SK-N-SH (cell line): ENCODE results near the gene THSD4. TPM values are rescaled to one million over a fixed set of nuclear protein-coding genes. Genes with fewer than 3 reads are reported as not detected.

ENCODE experiments used
- CTCF ChIA-PET: fragments of 300-600, 350-600 bp; formaldehyde crosslinking; extraction: SDS; loops from one replicate; lab custom pipeline; 2021; lab: Yijun Ruan, JAX
- POLR2A ChIA-PET: fragments of 350-600 bp; sonication (Branson Sonifier 250); formaldehyde crosslinking; extraction: SDS; loops from one replicate; lab custom pipeline; 2020; ENCODE audit warnings: antibody characterized with exemption, inconsistent platforms; lab: Yijun Ruan, JAX
- DNase-seq: peaks from one replicate; pipeline ENCODE4 v3.0.0; 2012
- H2AFZ ChIP-seq: fragments of 200-600 bp; sonication (generic); 2 replicates; pipeline ENCODE4 v1.8.1; 2016; ENCODE audit warnings: antibody characterized with exemption, mild to moderate bottlenecking, low read depth
- H3F3A ChIP-seq: fragments of 200-600 bp; sonication (generic); replicated peaks from 2 replicates; pipeline ENCODE3; 2016; ENCODE audit warnings: antibody characterized with exemption, mild to moderate bottlenecking; ENCODE audit not compliant: insufficient read depth
- H3K27ac ChIP-seq, 2 experiments: fragments of 200-500 bp in 1 of 2; fragments of 200-600 bp in 1 of 2; sonication (Bioruptor generic) in 1 of 2; sonication (generic), shearing (Covaris generic) in 1 of 2; 2 replicates each; pipeline versions ENCODE4 v1.5.1 to v1.6.1; 2014 to 2016; ENCODE audit warnings: low read depth in 2 of 2, inconsistent platforms in 1 of 2, low read length in 1 of 2, mild to moderate bottlenecking in 1 of 2, mixed read lengths in 1 of 2
- H3K27me3 ChIP-seq: fragments of 200-600 bp; sonication (generic), shearing (Covaris generic); 2 replicates; pipeline ENCODE4 v1.6.1; 2016; ENCODE audit warnings: mixed run types; ENCODE audit not compliant: insufficient read depth
- H3K36me3 ChIP-seq, 2 experiments: fragments of 200-500 bp in 1 of 2; fragments of 200-600 bp in 1 of 2; sonication (Bioruptor generic) in 1 of 2; sonication (generic) in 1 of 2; replicated peaks in 1 of 2; 2 replicates each; pipeline versions ENCODE3 to v1.5.1; 2014 to 2016; ENCODE audit warnings: low read length in 1 of 2, mild to moderate bottlenecking in 1 of 2; ENCODE audit not compliant: insufficient read depth in 2 of 2, control insufficient read depth in 1 of 2
- H3K4me1 ChIP-seq, 2 experiments: fragments of 200-500 bp in 1 of 2; fragments of 200-600 bp in 1 of 2; sonication (Bioruptor generic) in 1 of 2; sonication (generic), shearing (Covaris generic) in 1 of 2; 2 replicates each; pipeline versions ENCODE4 v1.5.1 to v1.6.1; 2014 to 2016; ENCODE audit warnings: low read depth in 1 of 2, low read length in 1 of 2, mixed run types in 1 of 2; ENCODE audit not compliant: insufficient read depth in 2 of 2, control insufficient read depth in 1 of 2
- H3K4me2 ChIP-seq: fragments of 200-600 bp; sonication (generic), shearing (Covaris generic); 2 replicates; pipeline ENCODE4 v1.6.1; 2017; ENCODE audit warnings: mixed run types
- H3K4me3 ChIP-seq, 2 experiments: fragments of 200-500 bp in 1 of 2; fragments of 200-600 bp in 1 of 2; sonication (Bioruptor generic) in 1 of 2; sonication (generic), shearing (Covaris generic) in 1 of 2; 2 replicates each; pipeline versions ENCODE4 v1.5.1 to v1.8.1; 2014 to 2016; ENCODE audit warnings: low read depth in 2 of 2, inconsistent platforms in 1 of 2, low read length in 1 of 2, mild to moderate bottlenecking in 1 of 2, mixed read lengths in 1 of 2, moderate library complexity in 1 of 2
- H3K79me2 ChIP-seq: fragments of 200-600 bp; sonication (generic); 2 replicates; pipeline ENCODE4 v1.8.1; 2017; ENCODE audit warnings: mild to moderate bottlenecking; ENCODE audit not compliant: insufficient read depth
- H3K9ac ChIP-seq: fragments of 200-600 bp; sonication (generic); 2 replicates; pipeline ENCODE4 v1.6.1; 2017; ENCODE audit warnings: mixed run types
- H3K9me2 ChIP-seq: fragments of 200-600 bp; sonication (generic); 2 replicates; pipeline ENCODE4 v1.6.1; 2017; ENCODE audit warnings: mixed run types
- H3K9me3 ChIP-seq: fragments of 200-600 bp; sonication (generic); 2 replicates; pipeline ENCODE4 v1.6.1; 2017; ENCODE audit warnings: mixed run types, mild to moderate bottlenecking, moderate library complexity
- H4K20me1 ChIP-seq: fragments of 200-600 bp; sonication (generic); 2 replicates; pipeline ENCODE4 v1.6.1; 2017; ENCODE audit warnings: mild to moderate bottlenecking, mixed run types; ENCODE audit not compliant: insufficient read depth
- CHD2 ChIP-seq: fragments of 150-350 bp; IDR thresholded peaks from 2 replicates; pipeline ENCODE4 v1.6.1; 2018; ENCODE audit warnings: low read length; ENCODE audit not compliant: partially characterized antibody
- GATA2 ChIP-seq: sonication (generic); formaldehyde crosslinking; IDR thresholded peaks from 2 replicates; pipeline ENCODE4 v1.5.0; 2020; ENCODE audit warnings: mild to moderate bottlenecking, missing genetic modification reagents
- JUND ChIP-seq: IDR thresholded peaks from 2 replicates; pipeline ENCODE4 v1.4.0; 2012
- RFX5 ChIP-seq: IDR thresholded peaks from 2 replicates; pipeline ENCODE4 v1.6.1; 2012; ENCODE audit warnings: mild to moderate bottlenecking, improper control_type of control experiment, low read length
- SIN3A ChIP-seq: IDR thresholded peaks from 2 replicates; pipeline ENCODE4 v1.6.1; 2012; ENCODE audit warnings: low read depth, mild to moderate bottlenecking, low read length, moderate library complexity, borderline replicate concordance
- SMC3 ChIP-seq: IDR thresholded peaks from 2 replicates; pipeline ENCODE4 v1.6.1; 2012; ENCODE audit warnings: low read depth, low read length, improper control_type of control experiment
- TEAD4 ChIP-seq: IDR thresholded peaks from 2 replicates; pipeline ENCODE4 v1.4.0; 2012; ENCODE audit warnings: mild to moderate bottlenecking, borderline replicate concordance; ENCODE audit not compliant: insufficient read depth
- WGBS: methylation state at CpG from one replicate; pipeline ENCODE4 v1.1.6; 2017; ENCODE audit warnings: low lambda C conversion rate; 5-methylcytosine and 5-hydroxymethylcytosine counted together
- polyA plus RNA-seq, 3 experiments: library from polyadenylated mRNA; depleted of rRNA; stranded (reverse); fragments of >200 nt; gene quantifications; 2 replicates each; pipeline ENCODE4 v1.2.3, GENCODE V29; 2012
- TF ChIP-seq, protein P1 (sequence below): IDR thresholded peaks from 2 replicates; pipeline ENCODE4; 2012
- TF ChIP-seq, protein P2 (sequence below): IDR thresholded peaks from 2 replicates; pipeline ENCODE4 v1.4.0; 2012; ENCODE audit warnings: low read depth
- TF ChIP-seq, protein P3 (sequence below): IDR thresholded peaks from 2 replicates; pipeline ENCODE4 v1.6.1; 2012; ENCODE audit warnings: mild to moderate bottlenecking, low read depth, low read length, moderate library complexity

Gene THSD4
- polyA plus RNA-seq, 1 of the 3 experiments (the other 2 are of a cell fraction): 79.1 TPM

DNA sequence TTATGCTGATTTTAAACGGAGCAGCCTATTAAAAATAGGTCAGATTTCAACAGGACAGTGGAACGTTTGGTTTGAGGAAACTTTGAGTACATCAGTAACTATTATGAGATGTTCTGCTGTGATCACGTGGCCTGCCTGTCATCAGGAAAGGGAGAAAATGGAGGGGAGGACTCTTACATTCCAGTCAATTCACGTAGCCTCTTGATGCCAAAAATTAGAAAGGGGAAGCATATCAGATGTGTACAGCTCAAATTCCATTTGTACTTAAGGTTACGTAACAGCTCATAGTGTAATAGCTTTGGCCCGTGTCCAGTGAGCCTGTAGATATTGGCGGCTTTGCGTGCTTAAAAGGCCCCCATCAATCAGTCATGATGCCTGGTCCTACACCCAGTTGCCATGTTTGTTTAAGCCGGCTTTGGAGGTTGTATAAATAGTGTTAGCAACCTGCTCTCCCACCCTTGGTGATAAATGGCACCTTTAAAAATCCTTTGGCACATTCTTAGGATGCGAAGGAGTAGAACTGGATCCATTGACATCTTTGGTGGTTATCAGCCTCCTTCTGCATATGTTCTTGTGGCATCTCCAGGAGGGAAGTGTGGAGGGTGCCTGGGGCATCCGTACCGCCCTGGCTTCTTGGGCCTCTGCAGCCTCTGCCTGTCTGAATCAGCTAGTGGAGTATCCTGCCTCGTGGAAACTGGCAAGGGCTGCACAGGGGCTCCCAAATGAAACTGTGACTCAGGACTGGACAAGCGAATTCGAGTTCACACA is 163.9 kb downstream of the THSD4 start (continued):
- TF ChIP-seq, protein P1, sequence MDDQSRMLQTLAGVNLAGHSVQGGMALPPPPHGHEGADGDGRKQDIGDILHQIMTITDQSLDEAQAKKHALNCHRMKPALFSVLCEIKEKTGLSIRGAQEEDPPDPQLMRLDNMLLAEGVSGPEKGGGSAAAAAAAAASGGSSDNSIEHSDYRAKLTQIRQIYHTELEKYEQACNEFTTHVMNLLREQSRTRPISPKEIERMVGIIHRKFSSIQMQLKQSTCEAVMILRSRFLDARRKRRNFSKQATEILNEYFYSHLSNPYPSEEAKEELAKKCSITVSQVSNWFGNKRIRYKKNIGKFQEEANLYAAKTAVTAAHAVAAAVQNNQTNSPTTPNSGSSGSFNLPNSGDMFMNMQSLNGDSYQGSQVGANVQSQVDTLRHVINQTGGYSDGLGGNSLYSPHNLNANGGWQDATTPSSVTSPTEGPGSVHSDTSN: peak; percentile 73
- TF ChIP-seq GATA2 (no peak), SIN3A (0 out of 2 replicates have a peak, but pooled peaks have one; percentile 17)
- TF ChIP-seq, protein P2, sequence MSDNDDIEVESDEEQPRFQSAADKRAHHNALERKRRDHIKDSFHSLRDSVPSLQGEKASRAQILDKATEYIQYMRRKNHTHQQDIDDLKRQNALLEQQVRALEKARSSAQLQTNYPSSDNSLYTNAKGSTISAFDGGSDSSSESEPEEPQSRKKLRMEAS: no peak
- TF ChIP-seq, protein P3, sequence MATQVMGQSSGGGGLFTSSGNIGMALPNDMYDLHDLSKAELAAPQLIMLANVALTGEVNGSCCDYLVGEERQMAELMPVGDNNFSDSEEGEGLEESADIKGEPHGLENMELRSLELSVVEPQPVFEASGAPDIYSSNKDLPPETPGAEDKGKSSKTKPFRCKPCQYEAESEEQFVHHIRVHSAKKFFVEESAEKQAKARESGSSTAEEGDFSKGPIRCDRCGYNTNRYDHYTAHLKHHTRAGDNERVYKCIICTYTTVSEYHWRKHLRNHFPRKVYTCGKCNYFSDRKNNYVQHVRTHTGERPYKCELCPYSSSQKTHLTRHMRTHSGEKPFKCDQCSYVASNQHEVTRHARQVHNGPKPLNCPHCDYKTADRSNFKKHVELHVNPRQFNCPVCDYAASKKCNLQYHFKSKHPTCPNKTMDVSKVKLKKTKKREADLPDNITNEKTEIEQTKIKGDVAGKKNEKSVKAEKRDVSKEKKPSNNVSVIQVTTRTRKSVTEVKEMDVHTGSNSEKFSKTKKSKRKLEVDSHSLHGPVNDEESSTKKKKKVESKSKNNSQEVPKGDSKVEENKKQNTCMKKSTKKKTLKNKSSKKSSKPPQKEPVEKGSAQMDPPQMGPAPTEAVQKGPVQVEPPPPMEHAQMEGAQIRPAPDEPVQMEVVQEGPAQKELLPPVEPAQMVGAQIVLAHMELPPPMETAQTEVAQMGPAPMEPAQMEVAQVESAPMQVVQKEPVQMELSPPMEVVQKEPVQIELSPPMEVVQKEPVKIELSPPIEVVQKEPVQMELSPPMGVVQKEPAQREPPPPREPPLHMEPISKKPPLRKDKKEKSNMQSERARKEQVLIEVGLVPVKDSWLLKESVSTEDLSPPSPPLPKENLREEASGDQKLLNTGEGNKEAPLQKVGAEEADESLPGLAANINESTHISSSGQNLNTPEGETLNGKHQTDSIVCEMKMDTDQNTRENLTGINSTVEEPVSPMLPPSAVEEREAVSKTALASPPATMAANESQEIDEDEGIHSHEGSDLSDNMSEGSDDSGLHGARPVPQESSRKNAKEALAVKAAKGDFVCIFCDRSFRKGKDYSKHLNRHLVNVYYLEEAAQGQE: no peak

GRCh38 chr15:71279757-71280141 is 164.5 kb downstream of the THSD4 start:
- WGBS: 81% methylated on average over 4 of the region's 4 CpGs
- Histone ChIP-seq H3F3A (peaks cover 41% of the 10 kb centered on the region), H3K79me2 (0 out of 2 replicates have a peak, but pooled peaks cover 7% of the 10 kb centered on the region), H3K9ac (no peak overlapping the region; the same call in 1 of the 2 replicates), H3K9me2 (no peaks in the 10 kb centered on the region), H3K27ac (peak overlapping the region; percentile 56 to 88; a peak in 3 of 4 replicates), H3K9me3 (no peaks in the 10 kb centered on the region), H3K4me3 (no peak overlapping the region), H4K20me1 (no peaks in the 10 kb centered on the region), H3K27me3 (no peaks in the 10 kb centered on the region), H3K4me2 (peak overlapping the region; percentile 71), H3K4me1 (peaks cover 6 to 42% of the 10 kb centered on the region in 2 experiments; a peak in 3 of 4 replicates), H2AFZ (no peak overlapping the region), H3K36me3 (no peaks in the 10 kb centered on the region)
- CTCF ChIA-PET: no interaction called here
- POLR2A ChIA-PET: no interaction called here
- no peak for TF ChIP-seq TEAD4
- TF ChIP-seq SMC3: no peak
- no peak for TF ChIP-seq RFX5
- no peak for TF ChIP-seq CHD2
- TF ChIP-seq JUND: no peak
- no peak for DNase-seq
